Nasal cavity respiratory epithelium epithelial cell of viscerocranial mucosa (primary cell): ENCODE results near the gene CDH8. TPM values are rescaled to one million over a fixed set of nuclear protein-coding genes. Genes with fewer than 3 reads are reported as not detected.

Source experiments
- total RNA-seq: library from RNA; depleted of rRNA; stranded (reverse); fragments of >200 nt; gene quantifications from 2 replicates; pipeline ENCODE4 v1.2.3, GENCODE V29; 2014

The CDH8 gene, protein sequence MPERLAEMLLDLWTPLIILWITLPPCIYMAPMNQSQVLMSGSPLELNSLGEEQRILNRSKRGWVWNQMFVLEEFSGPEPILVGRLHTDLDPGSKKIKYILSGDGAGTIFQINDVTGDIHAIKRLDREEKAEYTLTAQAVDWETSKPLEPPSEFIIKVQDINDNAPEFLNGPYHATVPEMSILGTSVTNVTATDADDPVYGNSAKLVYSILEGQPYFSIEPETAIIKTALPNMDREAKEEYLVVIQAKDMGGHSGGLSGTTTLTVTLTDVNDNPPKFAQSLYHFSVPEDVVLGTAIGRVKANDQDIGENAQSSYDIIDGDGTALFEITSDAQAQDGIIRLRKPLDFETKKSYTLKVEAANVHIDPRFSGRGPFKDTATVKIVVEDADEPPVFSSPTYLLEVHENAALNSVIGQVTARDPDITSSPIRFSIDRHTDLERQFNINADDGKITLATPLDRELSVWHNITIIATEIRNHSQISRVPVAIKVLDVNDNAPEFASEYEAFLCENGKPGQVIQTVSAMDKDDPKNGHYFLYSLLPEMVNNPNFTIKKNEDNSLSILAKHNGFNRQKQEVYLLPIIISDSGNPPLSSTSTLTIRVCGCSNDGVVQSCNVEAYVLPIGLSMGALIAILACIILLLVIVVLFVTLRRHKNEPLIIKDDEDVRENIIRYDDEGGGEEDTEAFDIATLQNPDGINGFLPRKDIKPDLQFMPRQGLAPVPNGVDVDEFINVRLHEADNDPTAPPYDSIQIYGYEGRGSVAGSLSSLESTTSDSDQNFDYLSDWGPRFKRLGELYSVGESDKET
- 0.21 and 1.0 TPM in 2 replicates for total RNA-seq

DNA sequence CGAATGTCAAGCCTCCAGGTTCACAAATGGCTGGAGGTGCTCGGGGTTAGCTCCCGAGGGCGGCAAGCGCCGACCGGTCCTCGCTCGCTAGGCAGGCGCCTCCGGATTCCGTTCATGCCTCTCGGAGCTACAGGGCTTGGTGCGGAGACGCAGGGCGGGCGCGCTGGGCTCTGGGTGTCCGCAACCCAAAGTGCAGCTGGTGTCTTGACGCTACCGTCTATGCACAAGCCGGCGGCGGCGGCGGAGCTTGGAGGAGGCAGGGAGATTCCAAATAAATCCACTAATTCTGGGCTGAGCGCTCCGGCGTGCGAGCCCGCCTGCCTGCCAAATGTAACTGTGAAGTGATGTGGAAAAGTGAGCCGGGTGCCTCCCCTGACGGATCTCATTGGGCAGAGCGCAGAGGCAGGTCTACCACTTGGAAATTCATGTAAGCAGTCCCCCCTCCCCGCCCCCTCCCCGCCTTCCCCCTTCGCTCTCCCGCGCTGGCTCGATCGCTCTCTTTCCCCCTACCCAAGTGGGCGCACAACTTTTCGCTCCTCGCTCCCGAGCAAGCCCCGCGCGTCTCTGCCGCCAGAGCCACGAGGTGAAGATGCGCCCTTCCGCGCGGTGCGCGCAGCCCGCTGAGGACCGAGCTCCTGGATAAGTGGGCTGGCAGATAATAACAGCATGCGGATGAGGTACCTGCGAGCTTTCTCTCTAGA lies at the start of gene CDH8:
Gene CDH8, minus strand, starts transcription at position 338 of the 701 bp plus-strand sequence. CDS start 15,035 bp downstream, outside the sequence.

